Ishikawa (cell line): ENCODE results near the gene MXI1.
A peak's percentile ranks its signal among the peaks of the same experiment; 100 is the strongest.

Experiments used
- CEBPB ChIP-seq: IDR thresholded peaks from 2 replicates; pipeline ENCODE4 v1.6.1; 2012
- CREB1 ChIP-seq: IDR thresholded peaks from 2 replicates; pipeline ENCODE4 v1.6.1; 2012; ENCODE audit warnings: low read depth
- EGR1 ChIP-seq: IDR thresholded peaks from 2 replicates; pipeline ENCODE4 v1.6.1; 2012
- EP300 ChIP-seq: IDR thresholded peaks from 2 replicates; pipeline ENCODE4 v1.6.1; 2012; ENCODE audit warnings: borderline replicate concordance
- FOXM1 ChIP-seq: IDR thresholded peaks from 2 replicates; pipeline ENCODE4 v1.6.1; 2012; ENCODE audit warnings: low read depth, borderline replicate concordance
- MAX ChIP-seq: IDR thresholded peaks from 2 replicates; pipeline ENCODE4 v1.6.1; 2012
- NFIC ChIP-seq: IDR thresholded peaks from 2 replicates; pipeline ENCODE4 v1.6.1; 2012
- RAD21 ChIP-seq: IDR thresholded peaks from 2 replicates; pipeline ENCODE4 v1.6.1; 2012; ENCODE audit warnings: low read depth
- REST ChIP-seq: IDR thresholded peaks from 2 replicates; pipeline ENCODE4 v1.6.1; 2012; ENCODE audit warnings: low read depth, mild to moderate bottlenecking
- TAF1 ChIP-seq: IDR thresholded peaks from 2 replicates; pipeline ENCODE4 v1.6.1; 2012; ENCODE audit warnings: low read depth, mild to moderate bottlenecking
- TCF12 ChIP-seq: IDR thresholded peaks from 2 replicates; pipeline ENCODE4 v1.6.1; 2012; ENCODE audit warnings: low read depth
- TEAD4 ChIP-seq: IDR thresholded peaks from 2 replicates; pipeline ENCODE4 v1.6.1; 2012
- USF1 ChIP-seq: IDR thresholded peaks from 2 replicates; pipeline ENCODE4 v1.6.1; 2012
- YY1 ChIP-seq: IDR thresholded peaks from 2 replicates; pipeline ENCODE4 v1.6.1; 2012; ENCODE audit warnings: low read depth
- ZBTB7A ChIP-seq: IDR thresholded peaks from 2 replicates; pipeline ENCODE4 v1.6.1; 2012; ENCODE audit warnings: low read depth

The MXI1 gene

GRCh38 chr10:110169586-110169985 lies 37.8 kb upstream of the MXI1 start:
- TF ChIP-seq RAD21 (no peak), REST (no peak), TAF1 (no peak), NFIC (no peak), CREB1 (no peak), ZBTB7A (no peak), MAX (no peak), CEBPB (no peak), FOXM1 (no peak), YY1 (no peak), TEAD4 (no peak), TCF12 (no peak), EP300 (no peak), EGR1 (no peak)

GRCh38 chr10:110170142-110170971 lies 37.0 kb upstream of the MXI1 start:
- TF ChIP-seq USF1 = no peak
- no peak for TF ChIP-seq MAX
- no peak for TF ChIP-seq TCF12
- TF ChIP-seq RAD21 = no peak
- no peak for TF ChIP-seq TAF1
- no peak for TF ChIP-seq CREB1
- TF ChIP-seq NFIC = no peak

GRCh38 chr10:110171032-110171431 lies 36.4 kb upstream of the MXI1 start:
- TF ChIP-seq FOXM1 = no peak
- no peak for TF ChIP-seq USF1
- TF ChIP-seq EGR1 = no peak
- TF ChIP-seq REST = no peak

GRCh38 chr10:110172155-110172554 lies 35.2 kb upstream of the MXI1 start:
- 0 out of 2 replicates have a peak, but pooled peaks have one; percentile 7 for TF ChIP-seq USF1
- TF ChIP-seq CEBPB = no peak

- TF ChIP-seq REST = no peak
- no peak for TF ChIP-seq CREB1
- TF ChIP-seq MAX = no peak
- no peak for TF ChIP-seq EGR1
Measured at GRCh38 chr10:110174201-110174600, 33.2 kb upstream of the MXI1 start.
